T-helper 1 cell treated with Interleukin-12 subunit alpha and Interleukin-12 subunit beta and Interleukin-4 antibody, amounts not matched to agents 30 μg/mL and 1 μg/mL, for 36 hours (primary cell): ENCODE results near the gene MAS1L.

ENCODE experiments used
- H3K27ac Mint-ChIP-seq: one replicate; pipeline ENCODE4 v1.8.0; 2021; ENCODE audit warnings: mild to moderate bottlenecking, mixed read lengths
- H3K27me3 Mint-ChIP-seq: one replicate; pipeline ENCODE4 v1.8.0; 2021; ENCODE audit warnings: low read depth, mixed read lengths
- H3K36me3 Mint-ChIP-seq: one replicate; pipeline ENCODE4 v1.8.0; 2021; ENCODE audit warnings: low read depth, mixed read lengths
- H3K4me1 Mint-ChIP-seq: one replicate; pipeline ENCODE4 v1.8.0; 2021; ENCODE audit warnings: low read depth, mixed read lengths
- H3K4me3 Mint-ChIP-seq: one replicate; pipeline ENCODE4 v1.8.0; 2021; ENCODE audit warnings: mild to moderate bottlenecking, moderate library complexity, mixed read lengths
- H3K9me3 Mint-ChIP-seq: one replicate; pipeline ENCODE4 v1.8.0; 2021; ENCODE audit warnings: mixed read lengths

Gene MAS1L

DNA sequence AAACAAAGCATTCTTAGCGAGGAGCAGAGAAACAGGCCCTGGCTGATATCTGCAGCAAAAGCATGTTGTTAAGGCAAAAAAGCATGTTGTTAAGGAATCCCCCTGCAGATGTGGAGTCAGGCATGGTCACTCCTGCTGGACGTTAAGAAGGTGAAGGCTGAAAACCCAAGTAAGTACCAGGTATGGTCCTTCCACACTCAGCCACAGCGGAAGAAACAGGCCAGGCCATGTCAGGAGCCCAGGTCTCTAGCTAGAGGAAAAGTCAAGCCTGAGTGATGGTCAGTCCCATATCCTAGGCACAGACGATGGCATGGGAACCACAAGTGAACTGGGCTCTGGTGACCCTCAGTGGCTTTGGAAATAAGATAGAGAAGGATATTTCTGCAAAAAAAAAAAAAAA is 32.5 kb upstream of the MAS1L start:
- Mint-ChIP-seq H3K4me3 (no peak overlapping the region), H3K27me3 (peaks cover 28% of the 10 kb centered on the region), H3K9me3 (peaks cover 4% of the 10 kb centered on the region), H3K27ac (no peak overlapping the region), H3K4me1 (peaks cover 8% of the 10 kb centered on the region), H3K36me3 (no peaks in the 10 kb centered on the region)

DNA sequence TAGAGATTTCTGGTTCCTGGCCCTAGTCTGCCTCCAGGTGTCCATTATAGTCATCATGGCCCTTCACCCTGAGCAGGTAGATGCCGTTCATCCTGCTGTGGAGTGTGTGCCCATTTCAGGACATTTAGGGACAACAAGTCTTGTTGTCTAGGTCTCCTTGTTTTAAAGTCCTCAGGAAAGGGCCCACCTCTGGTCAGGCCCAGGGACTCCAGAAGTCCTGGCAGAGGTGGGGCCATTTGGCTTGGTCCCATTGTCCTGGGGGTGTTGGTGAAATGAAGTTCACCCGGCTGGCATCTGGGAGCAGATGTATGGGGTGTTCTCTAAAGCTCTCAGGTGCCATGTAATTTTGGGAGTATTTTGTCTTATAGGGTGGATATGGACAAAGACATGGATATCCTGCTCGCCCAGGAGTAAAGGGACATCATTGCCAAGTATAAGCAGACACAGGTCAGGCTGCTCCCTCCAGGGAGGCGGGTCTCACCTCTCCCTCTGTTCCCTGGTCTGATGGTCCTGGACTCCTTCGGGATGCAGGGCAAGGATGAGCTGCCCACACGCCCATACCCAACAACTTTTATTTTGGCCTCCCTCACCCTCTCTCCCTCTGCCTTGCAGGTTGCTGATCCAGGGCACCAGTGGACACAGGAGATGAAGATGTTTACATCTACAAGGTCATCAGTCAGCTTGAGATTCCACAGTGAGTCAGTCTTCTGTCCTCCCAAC is 31.7 kb upstream of the MAS1L start:
- H3K9me3 Mint-ChIP-seq = peaks cover 4% of the 10 kb centered on the region
- H3K27ac Mint-ChIP-seq = no peak overlapping the region
- H3K4me3 Mint-ChIP-seq = no peak overlapping the region

DNA sequence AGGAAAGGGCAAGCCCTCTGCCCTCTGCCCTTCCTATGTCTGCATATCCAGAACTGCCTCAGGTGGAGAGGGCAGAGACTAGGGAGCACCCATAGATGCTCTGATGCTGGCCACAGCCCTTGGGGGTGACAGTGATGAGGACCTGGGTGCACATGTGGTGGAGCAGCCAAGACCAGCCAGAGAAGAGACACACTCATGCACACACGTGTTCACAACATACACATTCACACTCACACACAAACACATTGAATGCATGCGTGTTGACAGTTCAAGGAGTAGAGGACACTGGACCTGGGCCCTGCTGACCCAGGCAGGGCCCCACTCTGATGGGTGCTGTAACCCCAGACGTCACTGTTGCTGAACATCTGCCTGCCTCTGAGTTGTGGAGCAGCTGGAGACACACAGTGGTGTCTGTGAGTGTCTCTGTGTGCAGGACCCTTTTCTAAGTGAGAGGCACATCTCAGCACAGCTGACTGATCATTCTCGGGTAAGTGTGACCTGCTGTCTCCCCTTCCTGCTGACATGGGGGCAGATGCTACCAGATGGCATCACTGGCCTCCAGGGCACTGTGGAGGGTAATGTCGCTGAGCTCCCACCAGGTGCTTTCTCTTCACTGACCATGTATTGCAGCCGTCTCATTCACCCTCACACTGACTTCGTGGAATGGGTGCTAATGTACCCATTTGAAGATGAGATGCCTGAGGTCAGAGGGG is 30.1 kb upstream of the MAS1L start:
- Mint-ChIP-seq H3K4me1 (peaks cover 11% of the 10 kb centered on the region), H3K36me3 (no peaks in the 10 kb centered on the region), H3K27ac (no peak overlapping the region), H3K4me3 (no peak overlapping the region), H3K27me3 (peaks cover 18% of the 10 kb centered on the region), H3K9me3 (peaks cover 3% of the 10 kb centered on the region)

More for the DNA sequence above, 31.7 kb upstream of the MAS1L start:
- Mint-ChIP-seq H3K36me3 (no peaks in the 10 kb centered on the region), H3K4me1 (peaks cover 11% of the 10 kb centered on the region), H3K27me3 (peaks cover 26% of the 10 kb centered on the region)

DNA sequence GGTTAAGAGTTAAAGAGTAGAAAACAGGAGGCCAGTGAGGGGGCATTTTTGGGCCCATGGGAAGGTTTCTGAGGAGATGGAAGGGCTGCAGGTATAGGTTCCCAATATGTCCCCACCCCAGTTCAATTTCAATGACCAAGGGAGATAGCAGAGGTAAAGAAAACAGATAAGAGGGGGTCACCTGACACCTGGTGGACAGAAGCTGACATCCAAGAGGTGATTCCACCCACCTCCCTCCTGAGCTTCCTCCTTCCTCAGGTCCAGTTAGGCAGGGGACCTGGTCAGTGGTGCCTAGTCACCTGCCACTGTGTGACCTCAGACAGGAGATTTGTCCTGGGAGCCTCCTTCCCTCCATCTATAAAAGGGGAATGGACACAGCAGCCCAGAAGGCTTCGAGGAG is 29.5 kb upstream of the MAS1L start:
- no peak overlapping the region for H3K27ac Mint-ChIP-seq
- H3K4me1 Mint-ChIP-seq = peaks cover 11% of the 10 kb centered on the region
- H3K36me3 Mint-ChIP-seq = no peaks in the 10 kb centered on the region
- H3K27me3 Mint-ChIP-seq = peaks cover 17% of the 10 kb centered on the region
- H3K4me3 Mint-ChIP-seq = no peak overlapping the region
- H3K9me3 Mint-ChIP-seq = no peaks in the 10 kb centered on the region

DNA sequence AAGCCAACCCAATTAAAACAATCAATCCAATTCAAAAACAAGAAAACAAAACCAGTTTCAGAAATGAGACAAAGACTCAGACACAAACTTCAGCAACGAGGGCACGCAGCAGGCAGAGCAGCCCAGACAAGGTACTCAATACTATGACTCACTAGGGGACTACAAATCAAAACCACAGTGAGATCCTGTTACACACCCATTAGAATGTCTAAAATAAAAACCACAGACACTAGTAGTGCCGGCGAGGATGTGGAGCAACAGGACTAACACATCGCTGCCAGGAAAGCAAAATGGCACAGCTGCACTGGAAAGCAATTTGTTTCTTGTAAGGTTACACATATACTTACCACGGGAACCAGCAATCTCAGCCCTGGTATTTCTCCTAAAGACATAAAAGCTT is 28.4 kb upstream of the MAS1L start:
- H3K9me3 Mint-ChIP-seq = no peaks in the 10 kb centered on the region
- no peak overlapping the region for H3K4me3 Mint-ChIP-seq
- peaks cover 11% of the 10 kb centered on the region for H3K4me1 Mint-ChIP-seq
- no peaks in the 10 kb centered on the region for H3K36me3 Mint-ChIP-seq
- H3K27me3 Mint-ChIP-seq = peaks cover 17% of the 10 kb centered on the region
- no peak overlapping the region for H3K27ac Mint-ChIP-seq

DNA sequence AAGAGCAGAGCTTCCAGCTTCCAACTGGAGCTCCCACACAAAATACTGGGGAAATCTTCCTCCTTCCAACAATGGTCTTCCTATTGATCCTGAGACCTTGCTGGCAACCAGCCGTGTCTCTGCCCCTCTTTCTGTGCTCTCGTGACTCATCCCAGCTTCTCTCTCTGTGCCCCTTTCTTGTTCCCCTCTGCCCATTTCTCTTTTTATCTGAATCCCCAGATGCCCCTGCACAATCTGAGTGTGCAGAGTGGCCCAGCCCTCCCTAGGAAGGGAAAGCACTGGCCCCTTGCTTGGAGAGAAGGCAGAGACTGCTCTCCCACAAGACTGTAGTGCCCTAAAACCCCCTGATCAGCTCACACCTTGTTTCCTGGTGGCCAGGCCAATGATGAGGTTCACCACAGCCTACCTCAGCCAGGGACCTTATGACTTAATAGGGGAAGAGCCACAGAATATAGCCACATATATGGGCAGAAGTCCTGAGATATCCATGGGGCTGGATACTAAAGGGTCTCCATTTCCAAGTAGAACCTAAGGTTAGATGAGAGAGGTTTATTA is 23.1 kb upstream of the MAS1L start:
- Mint-ChIP-seq H3K9me3 (no peaks in the 10 kb centered on the region), H3K4me3 (no peak overlapping the region), H3K36me3 (no peaks in the 10 kb centered on the region), H3K27ac (no peak overlapping the region), H3K27me3 (peaks cover 14% of the 10 kb centered on the region), H3K4me1 (peaks cover 4% of the 10 kb centered on the region)

DNA sequence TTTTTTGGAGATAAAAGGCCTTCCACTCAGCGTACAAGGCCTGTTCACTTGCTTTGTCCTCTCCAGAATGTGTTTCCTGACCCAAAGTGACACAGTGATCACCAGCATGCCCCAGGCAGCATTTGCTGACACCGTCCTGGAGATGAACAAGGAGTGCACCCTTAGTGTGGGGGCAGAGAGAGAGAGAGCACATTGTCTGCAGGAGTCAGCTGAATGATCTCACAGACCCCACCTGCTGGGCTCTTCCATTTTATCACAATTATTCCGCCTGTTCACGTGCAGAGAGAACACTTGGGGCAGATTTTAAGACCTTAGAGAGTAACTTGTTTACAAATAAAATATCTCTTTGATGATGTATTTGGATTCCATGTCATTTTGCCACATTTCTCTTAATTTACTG is 22.4 kb upstream of the MAS1L start:
- H3K4me1 Mint-ChIP-seq = peaks cover 2% of the 10 kb centered on the region
- no peaks in the 10 kb centered on the region for H3K36me3 Mint-ChIP-seq
- no peaks in the 10 kb centered on the region for H3K9me3 Mint-ChIP-seq
- H3K27ac Mint-ChIP-seq = no peak overlapping the region
- peaks cover 14% of the 10 kb centered on the region for H3K27me3 Mint-ChIP-seq
- no peak overlapping the region for H3K4me3 Mint-ChIP-seq

DNA sequence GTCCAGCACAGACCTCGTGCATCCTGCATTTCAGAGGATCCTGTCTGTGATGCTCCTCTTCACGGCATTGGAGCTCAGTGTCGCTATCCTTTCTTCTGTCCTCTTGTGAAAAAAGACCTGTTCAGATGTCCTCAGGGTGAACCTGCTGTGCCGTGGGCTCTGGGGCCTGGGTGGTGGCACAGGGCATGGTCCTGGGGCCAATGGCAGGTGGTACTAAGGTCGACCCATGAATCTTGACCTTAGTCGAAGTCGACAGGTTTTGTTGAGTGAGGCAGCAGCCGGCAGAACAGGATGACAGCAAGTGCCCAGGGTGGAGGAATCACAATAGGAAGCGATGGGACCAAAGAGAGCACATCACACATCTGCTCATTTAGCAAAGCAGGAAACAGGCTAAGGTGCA is 22.0 kb upstream of the MAS1L start:
- H3K4me1 Mint-ChIP-seq = no peaks in the 10 kb centered on the region
- no peak overlapping the region for H3K4me3 Mint-ChIP-seq
- no peaks in the 10 kb centered on the region for H3K9me3 Mint-ChIP-seq
- H3K27ac Mint-ChIP-seq = no peak overlapping the region
- no peaks in the 10 kb centered on the region for H3K36me3 Mint-ChIP-seq
- peaks cover 10% of the 10 kb centered on the region for H3K27me3 Mint-ChIP-seq

DNA sequence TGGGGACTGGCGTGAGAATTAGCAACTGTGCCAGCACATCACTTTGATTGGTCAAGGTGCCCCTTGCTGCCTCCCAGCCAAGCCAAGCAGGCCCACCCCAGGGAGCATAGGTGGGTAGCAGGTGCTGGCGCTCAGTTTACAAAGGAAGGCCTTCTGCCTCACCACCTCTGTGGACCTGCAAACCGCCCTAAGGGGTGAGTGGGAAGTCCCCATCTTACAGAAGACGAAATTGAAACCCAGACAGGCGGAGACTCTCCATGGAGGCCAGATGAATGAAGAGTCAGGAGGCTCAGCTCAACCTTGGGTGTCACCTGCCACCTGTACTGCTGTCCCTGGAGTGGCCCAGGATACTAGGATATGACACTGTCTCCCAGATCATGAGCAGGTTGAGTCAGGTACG is 21.5 kb upstream of the MAS1L start:
- H3K9me3 Mint-ChIP-seq = no peaks in the 10 kb centered on the region
- H3K4me3 Mint-ChIP-seq = no peak overlapping the region
- peaks cover 8% of the 10 kb centered on the region for H3K27me3 Mint-ChIP-seq
- H3K4me1 Mint-ChIP-seq = no peaks in the 10 kb centered on the region
- H3K36me3 Mint-ChIP-seq = no peaks in the 10 kb centered on the region
- no peak overlapping the region for H3K27ac Mint-ChIP-seq

DNA sequence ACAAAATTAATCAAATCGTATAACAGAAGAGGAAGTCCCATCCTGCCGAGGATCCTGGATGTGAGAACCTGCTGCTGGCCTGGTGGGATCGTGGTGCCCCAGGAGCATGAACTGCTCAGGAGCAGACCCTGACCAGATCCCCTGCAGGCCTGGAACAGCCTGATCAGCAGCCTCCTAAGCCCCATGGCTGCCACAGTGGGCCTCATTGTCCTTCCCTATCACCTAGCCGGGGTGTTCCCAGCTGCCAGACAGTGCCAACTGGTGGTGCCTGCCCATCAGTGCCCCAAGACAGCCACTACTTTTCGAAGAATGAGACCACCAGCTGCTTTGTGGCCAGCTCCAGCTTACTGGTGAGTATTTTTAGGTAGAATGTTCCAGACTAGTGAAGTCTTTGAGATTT is 19.6 kb upstream of the MAS1L start:
- no peaks in the 10 kb centered on the region for H3K4me1 Mint-ChIP-seq
- peaks cover 4% of the 10 kb centered on the region for H3K27me3 Mint-ChIP-seq
- no peaks in the 10 kb centered on the region for H3K36me3 Mint-ChIP-seq
- H3K4me3 Mint-ChIP-seq = no peak overlapping the region
- H3K9me3 Mint-ChIP-seq = no peaks in the 10 kb centered on the region
- no peak overlapping the region for H3K27ac Mint-ChIP-seq

DNA sequence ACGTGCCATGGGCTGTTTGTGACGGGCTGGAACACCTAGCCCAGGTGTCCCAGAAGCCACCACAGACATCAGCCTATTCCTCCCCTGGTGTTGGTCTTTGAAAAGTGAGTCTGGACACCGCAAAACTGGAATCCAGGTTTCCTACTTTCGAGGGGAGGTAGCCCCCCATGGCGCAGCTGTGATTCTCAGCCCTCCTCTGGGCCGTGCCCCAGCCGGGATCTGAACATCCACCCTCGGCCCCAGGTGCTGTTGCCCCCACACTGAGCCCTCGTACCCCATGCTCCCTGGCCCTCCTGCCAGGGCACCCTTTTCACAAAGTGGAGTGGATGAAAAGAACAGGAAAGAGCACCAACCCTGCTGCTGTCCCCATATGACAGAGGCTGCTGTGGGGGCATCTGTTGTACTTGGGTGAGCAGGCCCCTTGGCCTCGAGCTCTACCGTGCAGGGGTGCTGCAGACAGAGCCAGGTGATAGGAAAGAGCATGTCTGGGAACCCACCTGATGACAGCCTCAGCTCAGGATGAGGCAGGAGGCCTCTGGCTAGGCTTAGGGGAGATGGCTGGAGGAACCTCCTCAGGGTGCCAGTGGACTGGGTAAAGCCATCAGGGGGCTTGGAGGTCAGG is 18.8 kb upstream of the MAS1L start:
- no peaks in the 10 kb centered on the region for H3K4me1 Mint-ChIP-seq
- no peaks in the 10 kb centered on the region for H3K9me3 Mint-ChIP-seq
- no peak overlapping the region for H3K4me3 Mint-ChIP-seq
- H3K27me3 Mint-ChIP-seq = peaks cover 4% of the 10 kb centered on the region
- H3K27ac Mint-ChIP-seq = no peak overlapping the region
- H3K36me3 Mint-ChIP-seq = no peaks in the 10 kb centered on the region

DNA sequence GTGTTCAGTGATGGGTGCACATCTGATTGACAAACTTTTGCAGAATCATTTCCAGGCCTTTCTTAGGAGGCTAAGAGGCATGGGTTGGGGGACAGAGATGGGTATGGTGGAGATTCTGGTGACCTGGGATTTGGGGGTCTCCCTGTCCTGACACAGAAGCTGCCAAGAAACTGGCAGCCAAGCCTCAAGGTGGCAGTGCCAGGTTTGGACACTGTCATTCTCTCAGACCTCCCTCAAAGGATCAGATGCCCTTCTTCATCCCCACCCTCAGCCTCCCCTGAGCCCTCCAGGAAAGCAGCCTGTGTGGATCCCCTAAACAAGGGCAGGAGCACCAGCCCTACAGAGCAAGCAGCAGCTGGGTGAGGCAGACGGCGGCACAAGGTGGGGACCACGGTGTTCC is 18.1 kb upstream of the MAS1L start:
- no peak overlapping the region for H3K4me3 Mint-ChIP-seq
- no peak overlapping the region for H3K27ac Mint-ChIP-seq
- H3K36me3 Mint-ChIP-seq = no peaks in the 10 kb centered on the region
- H3K27me3 Mint-ChIP-seq = peaks cover 1% of the 10 kb centered on the region
- no peaks in the 10 kb centered on the region for H3K4me1 Mint-ChIP-seq
- no peaks in the 10 kb centered on the region for H3K9me3 Mint-ChIP-seq

DNA sequence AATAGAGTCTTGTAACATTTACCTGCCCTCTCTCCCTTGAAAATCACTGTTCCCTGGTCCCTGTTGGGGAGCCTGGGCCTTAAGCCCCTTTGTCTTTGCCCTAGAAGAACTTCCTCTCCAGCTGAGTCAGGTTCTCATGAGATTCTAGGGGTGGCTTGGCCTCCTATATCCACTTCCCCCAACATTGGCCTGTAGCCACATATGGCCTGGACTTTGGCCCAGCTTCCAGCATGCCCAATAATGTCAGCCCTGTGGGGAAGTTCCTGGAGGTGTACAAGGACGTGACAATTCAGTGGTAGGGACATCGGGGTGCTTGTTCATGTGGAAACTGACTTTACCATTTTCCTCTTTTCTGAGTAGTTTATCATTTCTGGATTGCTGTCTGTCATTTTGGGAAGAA is 17.2 kb upstream of the MAS1L start:
- Mint-ChIP-seq H3K36me3 (no peaks in the 10 kb centered on the region), H3K27me3 (no peaks in the 10 kb centered on the region), H3K27ac (no peak overlapping the region), H3K9me3 (no peaks in the 10 kb centered on the region), H3K4me3 (no peak overlapping the region), H3K4me1 (no peaks in the 10 kb centered on the region)

DNA sequence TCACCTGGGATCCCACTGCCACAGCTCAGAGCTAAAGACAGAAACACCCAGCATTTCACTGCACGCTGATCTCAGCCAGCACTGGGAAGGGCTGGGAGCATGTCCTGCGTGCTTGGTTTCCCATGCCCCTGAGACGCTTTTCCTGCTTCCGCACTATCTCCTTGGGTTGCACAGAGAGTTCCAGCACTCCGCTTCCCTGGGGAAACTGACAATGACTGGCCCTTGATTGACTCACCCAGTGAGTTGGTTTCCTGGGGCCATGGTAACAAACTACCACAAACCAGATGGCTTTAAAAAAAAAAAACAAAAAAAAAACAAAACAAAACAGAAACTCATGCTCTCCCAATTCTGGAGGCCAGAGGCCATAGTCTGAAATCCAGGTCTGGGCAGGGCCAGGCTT is 14.8 kb upstream of the MAS1L start:
- no peaks in the 10 kb centered on the region for H3K9me3 Mint-ChIP-seq
- no peak overlapping the region for H3K4me3 Mint-ChIP-seq
- H3K27me3 Mint-ChIP-seq = peaks cover 7% of the 10 kb centered on the region
- no peaks in the 10 kb centered on the region for H3K36me3 Mint-ChIP-seq
- H3K27ac Mint-ChIP-seq = no peak overlapping the region
- H3K4me1 Mint-ChIP-seq = no peaks in the 10 kb centered on the region

DNA sequence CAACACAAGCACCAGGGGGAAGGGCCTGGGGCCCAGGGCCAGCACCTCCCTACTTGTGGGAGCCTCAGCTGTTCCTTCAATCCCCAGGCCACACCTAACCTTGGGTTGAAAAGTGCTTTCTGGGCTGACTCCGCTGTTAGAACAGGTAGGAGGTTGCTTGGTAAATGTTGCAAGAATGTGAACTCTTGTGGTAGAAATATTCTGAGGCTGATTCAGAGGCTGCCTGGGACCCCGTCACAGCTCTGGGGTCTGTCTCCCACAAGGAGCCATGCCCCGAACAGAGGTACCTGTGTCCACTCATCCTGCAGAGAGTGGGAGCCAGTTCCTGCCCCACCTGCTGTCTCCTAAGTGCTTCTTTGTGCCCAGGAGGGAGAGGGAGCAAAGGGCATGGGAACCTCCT is 14.4 kb upstream of the MAS1L start:
- no peaks in the 10 kb centered on the region for H3K9me3 Mint-ChIP-seq
- H3K36me3 Mint-ChIP-seq = no peaks in the 10 kb centered on the region
- no peaks in the 10 kb centered on the region for H3K4me1 Mint-ChIP-seq
- H3K27me3 Mint-ChIP-seq = peaks cover 11% of the 10 kb centered on the region
- no peak overlapping the region for H3K27ac Mint-ChIP-seq
- H3K4me3 Mint-ChIP-seq = no peak overlapping the region
